ENCODE results near the gene P3H4. TPM values are rescaled to one million over a fixed set of nuclear protein-coding genes. Genes with fewer than 3 reads are reported as not detected.

The P3H4 gene
- total and polyA plus RNA-seq, 2 of the 4 experiments (the other 2 are of a cell fraction), result 21.5 to 66.7 TPM

- Histone ChIP-seq H4K20me1 (ENCODE audit: insufficient read depth, low read length) (no peaks in the 10 kb centered on the region), H2BK20ac (ENCODE audit: low read depth, low read length) (no peak overlapping the region), H2BK15ac (ENCODE audit: low read depth, low read length) (no peak overlapping the region), H2BK120ac (ENCODE audit: low read depth, low read length) (peak overlapping the region; percentile 24; the same call in 1 of the 2 replicates), H3K27ac (ENCODE audit: insufficient read depth, low read length) (no peak overlapping the region), H4K91ac (ENCODE audit: insufficient read depth, low read depth, low read length) (no peak overlapping the region; the same call in 1 of the 2 replicates), H3K4me3 (ENCODE audit: insufficient read depth, low read depth, low read length) (no peak overlapping the region), H2AFZ (replicated peaks; ENCODE audit: low read length, poor library complexity) (peak overlapping the region; percentile 60), H3K14ac (replicated peaks; ENCODE audit: low read depth, low read length) (no peak overlapping the region), H2BK5ac (ENCODE audit: low read depth, low read length, poor library complexity, severe bottlenecking) (no peak overlapping the region), H3K27me3 (ENCODE audit: control insufficient read depth, insufficient read depth, low read length) (no peaks in the 10 kb centered on the region), H3K4me1 (ENCODE audit: control insufficient read depth, insufficient read depth, low read length) (peaks cover 11% of the 10 kb centered on the region), H3K56ac (ENCODE audit: extremely low read depth, insufficient read depth, low read length) (no peak overlapping the region), H4K8ac (ENCODE audit: low read depth in 2 of 2, low read length in 2 of 2) (peak overlapping the region in 1 of 2 experiments; percentile 78; a peak in 2 of 4 replicates), H3K9ac (ENCODE audit: low read depth, low read length) (no peak overlapping the region), H3K9me1 (ENCODE audit: insufficient read depth, low read length) (no peaks in the 10 kb centered on the region), H4K5ac (ENCODE audit: low read depth, low read length) (no peak overlapping the region), H3K9me3 (ENCODE audit: control insufficient read depth, insufficient read depth, low read length) (no peaks in the 10 kb centered on the region), H3K23ac (ENCODE audit: low read depth, low read length) (no peak overlapping the region), H3K36me3 (ENCODE audit: control insufficient read depth, insufficient read depth, low read length) (peaks cover 9% of the 10 kb centered on the region), H2AK5ac (ENCODE audit: low read depth, low read length) (peak overlapping the region; percentile 84), H3K4me2 (ENCODE audit: low read depth, low read length) (no peak overlapping the region), H2AK9ac (replicated peaks; ENCODE audit: low read depth, low read length, poor library complexity) (peak overlapping the region; percentile 74), H3K4ac (ENCODE audit: low read depth, low read length) (peak overlapping the region; percentile 57), H3K18ac (ENCODE audit: low read depth, low read length) (no peak overlapping the region), H3K79me1 (ENCODE audit: low read depth in 1 of 2, low read length in 2 of 2) (no peaks in the 10 kb centered on the region; a peak in 1 of 4 replicates)
- no peak for DNase-seq
- dilution Hi-C loops (cut with HindIII; ENCODE audit: low sequenced_read_pairs, unreplicated experiment), result no loop called here
- no peak for TF ChIP-seq CTCF (conservative IDR thresholded peaks at IDR 0.05; ENCODE audit: low read depth, low read length)
- TF ChIP-seq FOS (IDR thresholded peaks at IDR 0.05; ENCODE audit: low read depth, low read length), result no peak
- no peak for TF ChIP-seq USF2 (IDR thresholded peaks at IDR 0.05; ENCODE audit: low read depth, low read length)
- no peak for TF ChIP-seq MXI1 (IDR thresholded peaks at IDR 0.05; ENCODE audit: borderline replicate concordance, low read depth, low read length)
- no peak for TF ChIP-seq POLR2A (IDR thresholded peaks at IDR 0.05; ENCODE audit: low read depth, low read length)
- no peak for TF ChIP-seq MAFK (IDR thresholded peaks at IDR 0.05; ENCODE audit: low read depth, low read length)
- TF ChIP-seq MAZ (IDR thresholded peaks at IDR 0.05; ENCODE audit: borderline replicate concordance, low read depth, low read length), result no peak
- TF ChIP-seq RCOR1 (IDR thresholded peaks at IDR 0.05; ENCODE audit: insufficient replicate concordance, low read length), result no peak
- no peak for TF ChIP-seq ELK1 (IDR thresholded peaks at IDR 0.05; ENCODE audit: borderline replicate concordance, low read depth, low read length)
- no peak for TF ChIP-seq RAD21 (IDR thresholded peaks at IDR 0.05; ENCODE audit: low read length)
- TF ChIP-seq RFX5 (IDR thresholded peaks at IDR 0.05; ENCODE audit: low read depth, low read length), result no peak
- no peak for TF ChIP-seq CHD1 (IDR thresholded peaks at IDR 0.05; ENCODE audit: low read depth, low read length)
- no peak for TF ChIP-seq NFE2L2 (IDR thresholded peaks at IDR 0.05; ENCODE audit: low read depth, low read length)
- intact Hi-C loops (cut with micrococcal nuclease), result loop anchor here (1.0 kb wide), 2 partner anchors 23 to 62 kb away; no protein-coding TSS in a partner anchor
- POLR2A ChIA-PET (ENCODE audit: unreplicated experiment), result no interaction called here
- no TSS peak for BruUV-seq (replicated peaks)
- CTCF ChIA-PET, result interaction anchor here (0.6 to 2.1 kb wide), 3 partner anchors 23 to 63 kb away, joined by 5 to 8 read pairs (median 7); no protein-coding TSS in a partner anchor
- ATAC-seq (ENCODE audit: low read depth), result peak; percentile 34
- in situ Hi-C loops (cut with MboI; ENCODE audit: low sequenced_read_pairs), result loop anchor here (5.0 kb wide), 1 partner anchor 63 kb away; no protein-coding TSS in a partner anchor
- WGBS, 2 experiments (ENCODE audit: extremely low coverage in 2 of 2, insufficient read length in 1 of 2), result no CpG with 5 or more reads among the region's 18 CpGs
These were observed 11.0 kb downstream of the P3H4 start for GRCh38 chr17:41800601-41801373.

Data from IMR-90 (cell line).